Calu3 (cell line): ENCODE data around the gene MTARC2. TPM values are rescaled to one million over a fixed set of nuclear protein-coding genes. Genes with fewer than 3 reads are reported as not detected.

Experiments
- BruUV-seq: library from RNA; stranded (reverse); fragments of 400-500 nt; replicated peaks from 2 replicates; lab custom pipeline; 2021; lab: Mats Ljungman, UMichigan
- CTCF ChIA-PET: fragments of 300-600 bp; sonication (Branson Sonifier 250); formaldehyde crosslinking; loops from one replicate; lab custom pipeline; 2022; ENCODE audit warnings: antibody characterized with exemption; lab: Charles Lee
- DNase-seq: peaks from one replicate; pipeline ENCODE4 v3.0.0; 2022
- H3K27ac Mint-ChIP-seq: one replicate; pipeline ENCODE4 v1.8.0; 2022; ENCODE audit warnings: mixed read lengths; ENCODE audit not compliant: unreplicated experiment
- H3K27me3 Mint-ChIP-seq: one replicate; pipeline ENCODE4 v1.8.0; 2022; ENCODE audit warnings: mixed read lengths; ENCODE audit not compliant: unreplicated experiment
- H3K36me3 Mint-ChIP-seq: one replicate; pipeline ENCODE4 v1.8.0; 2022; ENCODE audit warnings: mild to moderate bottlenecking, moderate library complexity, mixed read lengths; ENCODE audit not compliant: insufficient read depth, unreplicated experiment
- H3K4me1 Mint-ChIP-seq: one replicate; pipeline ENCODE4 v1.8.0; 2022; ENCODE audit warnings: mild to moderate bottlenecking, low read depth, mixed read lengths; ENCODE audit not compliant: unreplicated experiment
- H3K4me3 Mint-ChIP-seq: one replicate; pipeline ENCODE4 v1.8.0; 2022; ENCODE audit warnings: mild to moderate bottlenecking, low read depth, moderate library complexity, mixed read lengths; ENCODE audit not compliant: unreplicated experiment
- H3K9me3 Mint-ChIP-seq: one replicate; pipeline ENCODE4 v1.8.0; 2022; ENCODE audit warnings: low read depth, mixed read lengths; ENCODE audit not compliant: unreplicated experiment
- intact Hi-C: fragments of 100-400 bp; cut with micrococcal nuclease; formaldehyde crosslinking; loops from one replicate; pipeline ENCODE4 v1.10.0; 2022; ENCODE audit not compliant: unreplicated experiment
- total RNA-seq: library from RNA; stranded (reverse); gene quantifications from 2 replicates; pipeline ENCODE4 v1.2.3, GENCODE V29; 2022
- TF ChIP-seq, protein P1 (sequence below): fragments of 200-600 bp; IDR thresholded peaks from one replicate; pipeline ENCODE4 v1.8.0; 2022; ENCODE audit warnings: antibody characterized with exemption; ENCODE audit not compliant: unreplicated experiment

The MTARC2 gene
- total RNA-seq, 1 experiment from 2014 or later, result 16.4 TPM

DNA sequence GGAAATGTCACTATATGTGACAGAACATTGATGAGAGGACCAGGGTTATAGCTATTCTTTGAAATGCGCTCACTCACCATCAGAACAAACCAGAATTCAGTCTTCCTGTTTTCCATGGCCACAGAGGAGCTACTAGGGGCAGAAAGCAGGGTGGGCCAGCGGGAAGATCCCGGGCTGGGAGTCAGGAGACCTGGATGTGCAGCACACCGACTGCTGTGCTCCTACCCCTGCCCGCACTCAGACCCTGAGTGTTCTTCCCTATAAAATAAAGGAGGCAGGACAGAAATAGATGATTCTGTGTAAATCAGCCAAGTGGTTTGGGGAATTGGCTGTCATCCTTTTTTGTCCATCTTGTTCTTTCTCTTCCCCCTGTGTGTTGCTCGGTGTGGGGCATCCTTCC lies 59.6 kb downstream of the MTARC2 start:
- no peaks in the 10 kb centered on the region for H3K4me1 Mint-ChIP-seq
- DNase-seq, result no peak
- CTCF ChIA-PET, result no interaction called here
- no peaks in the 10 kb centered on the region for H3K9me3 Mint-ChIP-seq
- intact Hi-C loops, result no loop called here
- no peak overlapping the region for H3K4me3 Mint-ChIP-seq
- TF ChIP-seq, protein P1, sequence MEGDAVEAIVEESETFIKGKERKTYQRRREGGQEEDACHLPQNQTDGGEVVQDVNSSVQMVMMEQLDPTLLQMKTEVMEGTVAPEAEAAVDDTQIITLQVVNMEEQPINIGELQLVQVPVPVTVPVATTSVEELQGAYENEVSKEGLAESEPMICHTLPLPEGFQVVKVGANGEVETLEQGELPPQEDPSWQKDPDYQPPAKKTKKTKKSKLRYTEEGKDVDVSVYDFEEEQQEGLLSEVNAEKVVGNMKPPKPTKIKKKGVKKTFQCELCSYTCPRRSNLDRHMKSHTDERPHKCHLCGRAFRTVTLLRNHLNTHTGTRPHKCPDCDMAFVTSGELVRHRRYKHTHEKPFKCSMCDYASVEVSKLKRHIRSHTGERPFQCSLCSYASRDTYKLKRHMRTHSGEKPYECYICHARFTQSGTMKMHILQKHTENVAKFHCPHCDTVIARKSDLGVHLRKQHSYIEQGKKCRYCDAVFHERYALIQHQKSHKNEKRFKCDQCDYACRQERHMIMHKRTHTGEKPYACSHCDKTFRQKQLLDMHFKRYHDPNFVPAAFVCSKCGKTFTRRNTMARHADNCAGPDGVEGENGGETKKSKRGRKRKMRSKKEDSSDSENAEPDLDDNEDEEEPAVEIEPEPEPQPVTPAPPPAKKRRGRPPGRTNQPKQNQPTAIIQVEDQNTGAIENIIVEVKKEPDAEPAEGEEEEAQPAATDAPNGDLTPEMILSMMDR, result no peak
- no TSS peak for BruUV-seq
- H3K36me3 Mint-ChIP-seq, result no peaks in the 10 kb centered on the region
- no peak overlapping the region for H3K27ac Mint-ChIP-seq
- no peaks in the 10 kb centered on the region for H3K27me3 Mint-ChIP-seq

DNA sequence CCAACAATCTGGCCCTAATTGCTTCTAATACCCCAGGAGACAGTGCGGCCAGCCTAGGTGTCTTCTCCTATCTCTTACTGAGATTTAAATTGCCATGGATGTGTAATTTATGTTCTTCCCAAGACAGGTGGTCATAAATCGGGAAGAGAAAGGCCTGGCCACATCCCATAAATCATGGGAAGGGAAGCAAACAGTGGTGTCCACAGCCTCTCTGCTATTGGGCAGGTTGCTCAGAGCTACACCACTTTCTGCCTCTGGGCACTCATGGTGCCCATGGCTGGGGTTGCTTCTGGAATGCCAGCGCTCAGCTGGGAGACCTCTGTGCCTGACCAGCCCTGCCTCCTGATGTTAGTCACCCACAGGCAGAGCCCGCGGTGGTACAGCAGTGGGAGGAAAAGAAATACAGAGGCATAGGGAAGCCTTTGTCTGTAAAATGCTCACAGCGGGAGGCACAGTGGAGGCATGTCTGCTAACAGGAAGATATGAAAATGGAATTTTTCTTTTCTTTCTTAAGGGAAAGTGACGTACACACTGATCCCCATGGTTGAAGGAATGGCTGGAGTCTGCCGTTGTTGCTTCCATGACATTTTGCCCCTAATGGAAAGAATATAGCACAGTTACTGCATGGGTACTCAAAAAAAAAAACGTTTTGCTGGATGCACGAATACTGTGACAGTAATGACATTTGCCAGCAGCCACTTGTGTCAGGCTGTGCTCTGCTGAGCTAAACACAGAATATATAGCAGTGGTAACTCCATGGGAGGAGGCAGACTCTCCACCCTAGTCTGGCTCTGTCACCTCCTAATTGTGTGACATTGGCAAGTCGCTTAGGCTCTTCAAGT lies 60.4 kb downstream of the MTARC2 start:
- BruUV-seq, result no TSS peak
- CTCF ChIA-PET, result interaction anchor here (0.7 kb wide), 1 partner anchor 1115 kb away, joined by 3 read pairs; no protein-coding TSS in a partner anchor
- Mint-ChIP-seq H3K36me3 (no peaks in the 10 kb centered on the region), H3K4me3 (no peak overlapping the region), H3K27me3 (no peaks in the 10 kb centered on the region), H3K4me1 (no peaks in the 10 kb centered on the region), H3K9me3 (no peaks in the 10 kb centered on the region), H3K27ac (no peak overlapping the region)
- no peak for DNase-seq
- TF ChIP-seq, protein P1, result no peak
- intact Hi-C loops, result no loop called here

DNA sequence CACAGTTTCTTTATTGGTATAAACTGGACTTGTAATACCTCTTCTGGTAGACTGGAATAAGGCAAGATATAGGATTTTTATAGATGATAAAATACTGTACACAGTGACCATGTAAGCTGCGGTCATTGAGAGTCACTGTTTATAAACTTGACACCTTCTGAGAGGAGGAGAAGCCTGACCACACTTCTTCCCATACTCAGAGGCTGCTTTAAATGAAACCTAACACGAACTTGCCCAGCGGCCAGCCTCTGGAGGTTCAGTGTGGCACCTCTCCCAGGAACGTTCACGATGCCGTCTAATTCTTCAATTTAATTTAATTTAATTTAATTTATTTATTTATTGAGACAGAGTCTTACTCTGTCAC lies 61.0 kb downstream of the MTARC2 start:
- H3K9me3 Mint-ChIP-seq, result no peaks in the 10 kb centered on the region
- CTCF ChIA-PET, result interaction anchor here (0.7 kb wide), 1 partner anchor 1115 kb away, joined by 3 read pairs; no protein-coding TSS in a partner anchor
- no peak for DNase-seq
- TF ChIP-seq, protein P1, result no peak
- H3K4me3 Mint-ChIP-seq, result no peak overlapping the region
- BruUV-seq, result no TSS peak
- intact Hi-C loops, result no loop called here
- H3K4me1 Mint-ChIP-seq, result no peaks in the 10 kb centered on the region
- H3K27ac Mint-ChIP-seq, result no peak overlapping the region
- no peaks in the 10 kb centered on the region for H3K27me3 Mint-ChIP-seq
- H3K36me3 Mint-ChIP-seq, result no peaks in the 10 kb centered on the region

- Mint-ChIP-seq H3K27ac (no peak overlapping the region), H3K9me3 (no peaks in the 10 kb centered on the region), H3K36me3 (no peaks in the 10 kb centered on the region), H3K4me1 (no peaks in the 10 kb centered on the region), H3K27me3 (no peaks in the 10 kb centered on the region), H3K4me3 (no peak overlapping the region)
- intact Hi-C loops, result loop anchor here (5.0 kb wide), 2 partner anchors 393 to 628 kb away; no protein-coding TSS in a partner anchor
- CTCF ChIA-PET, result no interaction called here
- no peak for DNase-seq
- no TSS peak for BruUV-seq
- TF ChIP-seq, protein P1, result no peak
These were observed 61.6 kb downstream of the MTARC2 start for GRCh38 chr1:220809704-220810103.
